ENCODE results near the gene TOM1L2. TPM values are rescaled to one million over a fixed set of nuclear protein-coding genes. Genes with fewer than 3 reads are reported as not detected.

Gene TOM1L2
- total and polyA plus RNA-seq, 11 donors: 122 to 345 (median 247) TPM

DNA sequence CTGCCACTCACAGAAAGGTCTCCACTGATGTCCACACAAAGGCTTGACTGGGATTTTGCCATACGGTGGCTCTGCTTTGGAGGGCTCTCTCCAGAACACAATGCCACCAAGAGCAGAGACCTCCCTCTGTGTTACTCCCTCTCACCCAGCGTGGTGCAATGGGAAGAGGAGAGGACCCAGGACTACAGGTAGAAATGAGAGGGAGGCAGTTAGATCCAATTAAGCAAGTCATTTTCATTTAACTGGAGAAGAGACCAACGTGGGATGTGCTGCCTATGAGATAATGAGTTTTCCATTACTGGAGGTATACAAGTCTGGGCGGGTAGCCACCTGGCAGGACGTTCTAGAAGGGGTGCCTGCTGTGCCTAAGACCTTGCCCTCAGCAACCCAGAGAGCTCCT lies 34.2 kb downstream of the TOM1L2 start:
- peak in 2 of 4 donors; percentile 8 to 11 for ATAC-seq
- Histone ChIP-seq H3K4me1 (peaks cover 8 to 95% (median 71%) of the 10 kb centered on the region in 12 donors), H3K27me3 (no peaks in the 10 kb centered on the region), H3K27ac (peak overlapping the region in 4 of 12 donors; percentile 21 to 44 (median 34)), H3K36me3 (no peaks in the 10 kb centered on the region), H3K9me3 (no peaks in the 10 kb centered on the region), H3K4me3 (no peak overlapping the region)
- WGBS, 4 donors: 66 to 73% (median 68%) methylated on average over 5 of the region's 5 CpGs
- no peak for DNase-seq
- intact Hi-C loops (cut with DNase I): no loop called here
- TF ChIP-seq POLR2A (IDR thresholded peaks at IDR 0.05): no peak
- TF ChIP-seq, protein P1, sequence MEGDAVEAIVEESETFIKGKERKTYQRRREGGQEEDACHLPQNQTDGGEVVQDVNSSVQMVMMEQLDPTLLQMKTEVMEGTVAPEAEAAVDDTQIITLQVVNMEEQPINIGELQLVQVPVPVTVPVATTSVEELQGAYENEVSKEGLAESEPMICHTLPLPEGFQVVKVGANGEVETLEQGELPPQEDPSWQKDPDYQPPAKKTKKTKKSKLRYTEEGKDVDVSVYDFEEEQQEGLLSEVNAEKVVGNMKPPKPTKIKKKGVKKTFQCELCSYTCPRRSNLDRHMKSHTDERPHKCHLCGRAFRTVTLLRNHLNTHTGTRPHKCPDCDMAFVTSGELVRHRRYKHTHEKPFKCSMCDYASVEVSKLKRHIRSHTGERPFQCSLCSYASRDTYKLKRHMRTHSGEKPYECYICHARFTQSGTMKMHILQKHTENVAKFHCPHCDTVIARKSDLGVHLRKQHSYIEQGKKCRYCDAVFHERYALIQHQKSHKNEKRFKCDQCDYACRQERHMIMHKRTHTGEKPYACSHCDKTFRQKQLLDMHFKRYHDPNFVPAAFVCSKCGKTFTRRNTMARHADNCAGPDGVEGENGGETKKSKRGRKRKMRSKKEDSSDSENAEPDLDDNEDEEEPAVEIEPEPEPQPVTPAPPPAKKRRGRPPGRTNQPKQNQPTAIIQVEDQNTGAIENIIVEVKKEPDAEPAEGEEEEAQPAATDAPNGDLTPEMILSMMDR (IDR thresholded peaks at IDR 0.05): no peak

DNA sequence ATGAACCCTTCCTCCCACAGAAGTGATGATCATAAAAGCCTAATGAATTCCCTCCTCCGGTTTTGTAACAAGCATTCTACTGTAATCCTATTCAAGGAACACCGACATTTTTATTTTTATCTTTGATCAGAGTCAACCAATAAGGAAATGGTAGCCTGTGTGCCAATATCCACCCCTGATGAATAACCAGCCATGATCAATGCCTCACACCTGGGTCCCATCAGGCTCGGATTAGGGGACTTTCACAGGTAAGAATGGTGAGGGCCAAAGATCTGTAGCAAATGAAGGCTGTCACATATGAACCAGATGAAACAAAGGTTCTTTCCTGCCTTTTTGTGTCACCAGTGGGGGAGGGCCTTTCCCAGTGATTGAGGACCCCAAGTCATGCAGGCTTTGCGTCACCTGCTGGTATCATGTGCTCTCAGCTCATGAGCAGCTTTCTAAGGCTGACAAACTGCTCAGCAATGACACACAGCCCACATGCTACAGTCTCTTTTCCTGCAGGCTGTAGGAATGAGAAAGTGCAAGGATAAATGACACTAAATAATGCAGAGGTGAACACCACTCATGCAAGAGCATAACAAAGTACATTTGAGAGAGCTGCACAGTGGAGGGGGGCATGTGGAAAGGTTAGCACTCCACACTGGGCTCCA lies 34.9 kb downstream of the TOM1L2 start:
- H3K27me3 ChIP-seq: no peaks in the 10 kb centered on the region
- TF ChIP-seq POLR2A (IDR thresholded peaks at IDR 0.05): no peak
- TF ChIP-seq, protein P1 (IDR thresholded peaks at IDR 0.05): no peak
- H3K9me3 ChIP-seq: no peaks in the 10 kb centered on the region
- peaks cover 8 to 89% (median 65%) of the 10 kb centered on the region in 12 donors for H3K4me1 ChIP-seq
- peak overlapping the region in 5 of 12 donors; percentile 21 to 44 (median 30) for H3K27ac ChIP-seq
- DNase-seq (no peak), ATAC-seq (peak in 1 of 4 donors; percentile 6)
- no peak overlapping the region for H3K4me3 ChIP-seq
- intact Hi-C loops (cut with DNase I): no loop called here
- no peaks in the 10 kb centered on the region for H3K36me3 ChIP-seq
- WGBS, 4 donors: 58 to 61% (median 59%) methylated on average over 4 of the region's 4 CpGs

DNA sequence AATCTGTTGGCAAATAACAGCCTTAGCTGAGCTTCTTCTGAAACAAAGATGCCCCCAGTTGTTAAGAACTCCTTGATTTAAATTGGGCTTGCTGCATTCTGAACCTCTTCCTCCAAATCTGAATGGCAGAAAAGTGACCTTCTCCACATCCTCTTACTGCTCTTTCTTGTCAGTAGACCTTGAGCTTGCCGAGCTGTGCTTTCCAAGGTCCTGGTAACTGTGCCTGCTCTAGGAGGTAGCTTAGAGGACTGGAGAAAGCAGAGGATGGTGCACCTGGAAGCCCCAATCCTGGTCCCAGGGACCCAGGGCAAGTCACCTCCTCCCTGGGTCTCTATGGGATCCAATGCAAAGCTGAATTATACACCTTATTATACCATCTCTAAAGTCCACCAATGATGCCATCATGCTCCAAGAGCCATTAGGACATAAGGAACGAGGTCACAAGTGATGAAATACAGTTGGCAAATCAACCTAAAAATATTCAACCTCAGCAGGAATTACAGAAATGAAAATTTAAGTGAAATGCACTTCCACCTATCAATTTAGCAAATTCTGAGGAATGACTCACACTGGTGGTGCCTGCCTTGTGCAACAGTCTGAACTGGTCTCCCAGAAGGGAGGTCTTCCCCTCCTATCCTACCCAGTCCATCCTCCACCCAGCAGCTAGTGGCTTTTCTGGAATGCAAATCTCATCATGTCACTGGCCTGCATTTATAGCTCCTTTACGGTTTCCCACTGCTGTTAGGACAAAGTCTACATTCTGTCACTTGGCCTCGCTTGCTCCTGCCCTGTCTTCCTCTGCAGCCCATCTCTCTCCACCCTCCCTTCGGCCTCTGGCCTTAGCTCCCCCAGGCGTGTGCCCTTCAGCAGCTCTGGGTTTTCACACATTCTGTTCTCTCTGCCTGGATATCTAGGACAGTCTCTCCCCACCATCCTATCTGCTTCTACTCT lies 36.6 kb downstream of the TOM1L2 start:
- WGBS, 4 donors: 46 to 53% (median 52%) methylated on average over 6 of the region's 6 CpGs
- peaks cover 8 to 83% (median 58%) of the 10 kb centered on the region in 12 donors for H3K4me1 ChIP-seq
- H3K27me3 ChIP-seq: no peaks in the 10 kb centered on the region
- H3K36me3 ChIP-seq: no peaks in the 10 kb centered on the region
- no peak for DNase-seq
- TF ChIP-seq, protein P1 (IDR thresholded peaks at IDR 0.05): no peak
- TF ChIP-seq POLR2A (IDR thresholded peaks at IDR 0.05): no peak
- ATAC-seq: peak; percentile 29 to 73 (median 48)
- H3K27ac ChIP-seq: peak overlapping the region in 7 of 12 donors; percentile 1 to 53 (median 19)
- no peak overlapping the region for H3K4me3 ChIP-seq
- intact Hi-C loops (cut with DNase I): no loop called here
- no peaks in the 10 kb centered on the region for H3K9me3 ChIP-seq

DNA sequence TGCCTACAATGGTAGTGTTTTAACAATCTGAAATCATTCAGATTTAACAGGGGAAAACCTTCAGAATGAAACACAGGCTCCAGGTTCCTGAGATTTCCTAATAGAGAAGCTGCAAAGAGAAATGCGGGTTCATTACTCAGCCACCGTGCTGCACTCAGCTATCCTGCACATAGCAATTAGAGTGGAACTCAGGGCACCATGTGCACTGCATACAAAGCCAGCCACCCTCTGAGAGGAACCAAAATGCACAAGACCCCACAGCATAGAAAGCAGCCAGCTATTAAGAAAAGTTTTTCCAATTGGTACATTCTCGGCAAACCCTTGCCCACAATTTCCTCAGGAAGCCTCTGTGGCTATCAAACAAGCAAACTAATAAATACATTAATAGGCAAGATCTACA lies 37.4 kb downstream of the TOM1L2 start:
- peaks cover 5 to 86% (median 55%) of the 10 kb centered on the region in 12 donors for H3K4me1 ChIP-seq
- H3K4me3 ChIP-seq: no peak overlapping the region
- ATAC-seq (no peak), DNase-seq (no peak)
- TF ChIP-seq, protein P1 (IDR thresholded peaks at IDR 0.05): no peak
- TF ChIP-seq POLR2A (IDR thresholded peaks at IDR 0.05): no peak
- peak overlapping the region in 2 of 12 donors; percentile 2 to 28 for H3K27ac ChIP-seq
- 62 to 74% (median 71%) methylated on average over 3 of the region's 3 CpGs for WGBS, 4 donors
- no peaks in the 10 kb centered on the region for H3K9me3 ChIP-seq
- H3K36me3 ChIP-seq: no peaks in the 10 kb centered on the region
- intact Hi-C loops (cut with DNase I): loop anchor here in 1 of 10 donors (5.0 kb wide), 1 partner anchor 32 kb away; no protein-coding TSS in a partner anchor
- H3K27me3 ChIP-seq: no peaks in the 10 kb centered on the region

Measured in heart left ventricle (tissue), 16 donors.